SKM-1 (cell line): Measurements from ENCODE around the gene BST2.
A peak's percentile ranks its signal among the peaks of the same experiment; 100 is the strongest.
"Not testable (repeated sequence)": the region's sequence is repeated elsewhere in the genome, so short reads cannot be mapped to it uniquely, and the experiment has no call there.

Experiments used
- DNase-seq: peaks from one replicate; lab custom pipeline; 2025; ENCODE audit not compliant: unreplicated experiment; lab: John Stamatoyannopoulos, UW

Gene BST2

DNA sequence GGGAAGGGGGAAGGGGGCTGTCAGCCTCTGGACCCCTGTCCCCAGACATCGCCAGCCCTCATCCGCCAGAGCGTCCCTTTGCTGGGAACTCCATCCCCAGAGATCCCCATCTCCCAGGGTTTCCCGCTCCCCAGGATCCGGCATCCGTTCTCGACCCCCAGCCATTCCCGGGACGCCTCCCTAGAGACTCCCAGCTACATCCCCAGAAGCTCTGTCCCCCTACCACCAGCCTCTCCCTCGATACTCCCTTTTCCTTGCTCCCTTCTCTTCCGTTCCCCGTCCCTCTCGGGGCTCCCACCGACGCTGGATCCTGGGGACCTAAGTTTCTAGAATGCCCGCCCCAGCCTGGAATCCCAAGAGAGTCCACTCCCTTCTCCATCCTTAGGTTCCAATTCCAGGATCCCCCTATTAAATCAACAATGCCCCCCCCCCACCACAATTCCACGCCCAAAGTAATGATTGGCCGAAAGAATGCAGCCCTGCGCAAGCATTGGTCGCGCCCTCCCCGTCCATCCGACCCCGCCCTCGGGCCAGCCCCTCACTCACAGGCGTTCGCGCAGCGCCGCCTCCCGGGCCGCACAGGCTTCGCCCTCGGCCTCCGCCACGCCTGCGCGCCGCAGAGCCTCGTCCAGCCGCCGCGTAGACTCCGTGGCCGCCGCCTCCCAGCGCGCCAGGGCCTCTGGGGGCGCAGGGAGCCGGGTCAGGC, 14.6 kb downstream of the BST2 start:
- peak; percentile 49 for DNase-seq

- DNase-seq = no peak
These were observed 15.3 kb downstream of the BST2 start for GRCh38 chr19:17389957-17390664.

GRCh38 chr19:17389288-17389687, 16.1 kb downstream of the BST2 start:
- no peak for DNase-seq

GRCh38 chr19:17385878-17386611, 19.4 kb downstream of the BST2 start:
- peak; percentile 33 for DNase-seq

- no peak for DNase-seq
These were observed 24.8 kb downstream of the BST2 start for GRCh38 chr19:17380426-17381138.

- no peak for DNase-seq
These were observed 26.2 kb downstream of the BST2 start for GRCh38 chr19:17379221-17379631.

DNA sequence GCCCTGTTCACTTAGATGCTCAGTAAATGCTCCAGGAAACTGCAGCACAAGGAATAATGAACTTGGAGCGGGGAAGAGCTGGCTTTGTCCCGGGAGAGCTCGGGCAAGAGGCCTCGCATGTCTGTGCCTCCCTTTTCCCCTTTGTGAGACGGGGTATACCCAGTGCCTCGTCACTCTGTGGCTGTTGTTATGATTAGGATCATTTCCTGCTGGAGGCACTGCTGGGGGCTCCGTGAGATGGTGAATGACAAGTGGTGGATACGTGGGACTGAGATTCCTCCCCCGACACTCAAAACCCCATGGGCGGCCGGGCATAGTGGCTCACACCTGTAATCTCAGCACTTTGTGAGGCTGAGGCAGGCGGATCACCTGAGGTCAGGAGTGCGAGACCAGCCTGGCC, 27.2 kb downstream of the BST2 start:
- no peak for DNase-seq

DNA sequence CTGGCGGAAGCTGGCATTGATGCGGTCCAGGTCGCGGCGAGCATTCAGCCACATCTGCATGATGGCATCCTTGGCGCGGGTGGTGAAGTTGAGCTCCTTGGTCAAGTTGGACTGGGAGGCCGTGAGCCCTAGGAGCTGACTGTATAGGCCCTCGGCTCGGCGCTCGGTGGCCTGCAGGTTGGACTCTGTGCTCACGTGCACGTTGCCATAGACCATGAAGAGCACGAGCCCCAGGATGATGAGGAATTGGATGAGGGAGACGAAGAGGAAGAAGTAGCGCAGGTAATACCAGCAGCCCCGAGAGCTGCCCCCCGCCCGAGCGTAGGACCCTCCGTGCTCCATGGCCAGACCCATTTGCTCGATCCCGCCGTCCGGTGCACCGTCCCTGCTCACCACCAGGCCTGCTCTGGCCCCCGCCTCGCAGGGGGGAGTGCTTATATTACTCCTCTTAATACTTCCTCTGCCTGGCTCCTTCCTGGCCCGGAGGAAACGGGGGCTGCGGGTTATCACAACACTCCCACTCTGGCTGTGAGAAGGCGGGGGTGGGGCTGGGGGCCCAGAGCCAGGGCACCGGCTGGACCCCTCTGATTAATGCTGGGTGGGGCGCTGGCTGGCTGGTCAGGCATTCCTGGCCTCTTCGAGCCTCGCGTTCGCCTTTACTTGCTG, 28.4 kb downstream of the BST2 start, which contains the start of gene PLVAP:
Gene PLVAP, minus strand, starts transcription at position 408 of the 666 bp plus-strand sequence. Its CDS starts 54 bp downstream, at position 354.
- DNase-seq = no peak

DNA sequence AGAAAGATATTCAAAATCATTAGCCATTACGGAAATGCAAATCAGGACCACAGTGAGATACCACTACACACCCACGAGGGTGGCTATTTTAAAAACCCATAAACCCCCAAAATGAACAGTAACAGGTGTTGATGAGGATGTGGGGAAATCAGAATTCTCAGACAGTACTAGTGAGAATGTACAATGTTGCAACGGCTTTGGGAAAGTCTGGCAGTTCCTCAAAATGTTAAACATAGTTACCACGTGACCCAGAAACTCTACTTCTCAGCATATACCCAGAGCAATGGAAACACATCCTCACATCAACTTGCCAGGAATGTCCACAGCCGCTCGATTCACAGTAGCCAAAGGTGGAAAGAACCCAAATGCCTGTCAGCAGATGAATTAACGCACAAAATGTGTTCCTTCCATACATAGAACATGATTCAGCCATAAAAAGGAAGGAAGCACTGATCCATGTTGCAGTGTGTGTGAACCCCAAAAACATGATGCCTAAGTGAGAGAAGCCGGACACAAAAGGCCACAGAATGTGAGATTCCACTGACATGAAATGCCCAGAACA, 35.3 kb downstream of the BST2 start:
- peak; percentile 74 for DNase-seq

DNA sequence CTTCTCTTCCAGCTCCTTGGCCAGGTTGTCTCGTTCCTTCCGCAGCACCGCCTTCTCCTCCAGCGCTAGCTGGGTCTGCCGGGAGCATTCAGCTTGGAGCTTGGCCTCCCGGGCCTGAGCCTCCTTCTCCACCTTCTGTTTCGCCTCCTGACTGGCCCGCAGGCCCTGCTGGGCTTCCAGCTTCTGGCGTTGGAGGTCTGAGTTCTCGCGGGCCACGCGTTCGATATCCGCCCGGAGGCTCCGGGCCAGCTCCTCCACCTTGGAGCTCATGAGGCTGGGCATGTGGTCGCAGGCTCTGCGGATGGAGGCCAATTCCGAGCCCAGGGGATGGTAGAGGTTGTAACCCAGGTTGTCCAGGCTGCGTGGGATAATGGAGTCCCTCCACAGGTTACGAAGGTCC, 40.1 kb downstream of the BST2 start:
- DNase-seq = no peak

- not testable (repeated sequence) for DNase-seq
These were observed 41.4 kb downstream of the BST2 start for GRCh38 chr19:17363852-17364605.

- DNase-seq = no peak
These were observed 45.3 kb downstream of the BST2 start for GRCh38 chr19:17359905-17360800.

- no peak for DNase-seq
These were observed 47.0 kb downstream of the BST2 start for GRCh38 chr19:17358395-17358794.

- DNase-seq = no peak
These were observed 47.7 kb downstream of the BST2 start for GRCh38 chr19:17357724-17358123.

DNA sequence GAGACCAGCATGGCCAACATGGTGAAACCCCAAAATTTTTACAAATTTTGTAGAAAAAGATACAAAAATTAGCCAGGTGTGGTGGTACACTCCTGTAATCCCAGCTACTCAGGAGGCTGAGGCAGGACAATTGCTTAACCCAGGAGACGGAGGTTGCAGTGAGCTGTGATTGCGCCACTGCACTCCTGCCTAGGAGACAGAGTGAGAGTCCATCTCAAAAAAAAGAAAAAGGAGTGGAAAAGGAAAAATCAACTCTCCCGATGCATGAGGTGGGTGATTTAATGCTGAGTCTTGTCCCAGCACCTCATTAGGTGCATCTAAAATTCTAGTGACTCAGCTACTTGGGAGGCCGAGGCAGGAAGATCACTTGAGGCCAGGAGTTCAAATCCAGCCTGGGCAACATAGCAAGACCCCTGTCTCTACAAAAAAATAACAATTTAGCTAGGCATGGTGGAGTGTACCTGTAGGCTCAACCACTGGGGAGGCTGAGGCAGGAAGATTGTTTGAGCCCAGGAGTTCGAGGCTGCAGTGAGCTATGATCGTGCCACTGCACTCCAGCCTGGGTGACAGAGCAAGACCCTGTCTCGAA, 48.3 kb downstream of the BST2 start:
- no peak for DNase-seq

DNA sequence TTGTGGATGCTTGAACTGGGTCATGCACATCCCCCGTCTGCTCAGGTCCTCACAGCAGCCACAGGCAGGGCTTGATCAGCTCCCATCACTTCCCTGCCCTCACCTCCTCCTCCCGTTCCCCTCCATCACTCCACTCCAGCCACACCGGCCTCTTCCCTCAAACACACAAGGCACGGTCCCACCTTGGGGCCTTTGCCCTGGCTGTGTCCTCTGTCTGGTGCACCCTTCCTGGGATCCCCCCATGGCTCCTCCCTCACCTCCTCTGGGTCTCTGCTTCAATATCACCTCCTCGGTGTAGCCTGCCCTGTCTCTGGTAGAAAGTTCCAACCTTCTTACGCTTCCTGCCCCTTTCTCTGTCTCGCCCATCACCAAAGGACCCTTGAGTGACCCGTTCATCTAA, 52.0 kb downstream of the BST2 start:
- DNase-seq = no peak
